DMS53 treated with DMSO at 0.1 percent for 48 hours (cell line): ENCODE measurements around the gene ZFAND2B.
"Not testable (repeated sequence)": the region's sequence is repeated elsewhere in the genome, so short reads cannot be mapped to it uniquely, and the experiment has no call there.

Experiments
- DNase-seq: peaks from one replicate; lab custom pipeline; 2025; ENCODE audit not compliant: unreplicated experiment; lab: John Stamatoyannopoulos, UW

Gene ZFAND2B

GRCh38 chr2:219175928-219176817 lies 30.4 kb upstream of the ZFAND2B start:
- DNase-seq, result no peak

DNA sequence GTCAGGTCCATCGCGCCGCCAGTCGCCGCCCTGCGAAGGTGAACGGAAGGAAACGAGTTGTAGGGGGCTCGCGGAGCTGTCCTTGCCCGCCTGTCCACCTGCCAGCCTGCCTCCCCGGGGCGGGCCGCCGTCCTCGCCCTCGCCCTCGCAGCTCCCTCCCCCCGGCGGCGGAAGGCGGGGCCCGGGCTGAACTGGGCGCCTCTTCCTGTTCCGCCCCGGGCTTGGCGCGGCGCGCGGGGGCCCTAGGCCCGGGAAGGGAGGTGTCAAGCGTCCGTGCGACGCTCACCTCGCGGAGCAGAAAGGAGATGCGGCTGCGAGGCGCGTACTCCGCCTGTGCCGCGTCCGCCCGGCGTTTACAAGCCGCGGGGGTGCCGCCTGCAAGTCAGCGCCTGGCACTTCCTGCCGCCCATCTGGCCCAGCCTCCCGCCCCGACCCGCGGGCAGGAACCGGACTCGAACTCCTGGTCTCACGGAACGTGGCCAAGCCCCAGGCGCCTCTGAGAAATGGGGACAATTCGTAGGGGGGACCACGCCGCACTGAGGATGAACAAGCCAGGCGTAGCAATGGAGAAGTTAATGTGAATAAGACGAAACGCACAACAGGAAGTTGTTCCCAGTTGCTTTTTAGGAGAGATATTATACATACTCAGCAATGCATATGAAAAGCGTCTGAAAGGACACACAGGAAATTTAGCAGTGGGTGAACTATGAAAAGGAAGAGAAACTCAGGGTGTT lies 29.6 kb upstream of the ZFAND2B start, which contains the start of gene CNPPD1:
CNPPD1 (minus strand) TSS at position 108 of the 734 bp plus-strand sequence; CDS start at position 11, 97 bp downstream.
- DNase-seq, result peak; percentile 55

GRCh38 chr2:219177552-219178376 lies 28.8 kb upstream of the ZFAND2B start, which contains the start of gene RETREG2:
RETREG2 (plus strand) TSS chr2:219178275; CDS start chr2:219178353, 78 bp downstream.
- peak; percentile 88 for DNase-seq

GRCh38 chr2:219178377-219179175 lies 28.0 kb upstream of the ZFAND2B start:
- no peak for DNase-seq

DNA sequence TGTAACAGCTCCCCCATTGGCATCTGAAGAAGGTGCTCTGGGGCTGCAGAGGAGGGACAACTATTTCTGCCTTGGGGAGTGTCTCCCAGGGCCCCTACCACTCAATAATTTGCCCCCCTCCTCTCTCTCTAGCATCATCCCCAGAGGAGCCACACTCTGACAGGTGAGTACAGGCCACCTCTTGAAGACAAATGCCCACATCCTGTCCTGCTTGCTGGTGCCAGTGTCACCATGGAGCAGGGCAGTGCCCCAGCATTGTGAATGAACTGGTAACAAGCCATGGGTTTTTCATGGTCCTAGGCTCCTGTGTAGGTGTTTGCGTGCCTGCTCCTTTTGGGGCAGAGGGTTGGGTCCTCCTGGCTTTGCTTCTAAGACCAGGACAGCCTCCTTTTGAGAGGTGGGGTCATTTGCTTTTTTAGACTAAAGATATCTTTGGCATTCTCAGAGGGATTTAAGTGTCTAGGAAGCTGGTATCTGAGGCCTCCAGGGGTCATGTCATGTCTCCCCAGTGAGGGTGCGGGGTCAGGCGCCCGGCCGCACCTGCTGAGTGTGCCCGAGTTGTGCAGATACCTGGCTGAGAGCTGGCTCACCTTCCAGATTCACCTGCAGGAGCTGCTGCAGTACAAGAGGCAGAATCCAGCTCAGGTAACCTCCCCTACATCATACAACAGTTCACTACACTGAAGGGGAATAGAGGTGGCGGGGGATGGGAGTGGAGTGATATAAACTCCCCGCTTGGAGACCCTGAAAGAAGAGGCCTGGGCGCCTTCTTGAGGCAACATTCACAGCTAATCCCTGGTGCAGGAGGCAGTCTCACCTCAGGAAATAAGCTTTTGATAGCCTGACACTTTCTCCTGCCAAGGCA lies 26.7 kb upstream of the ZFAND2B start:
- no peak for DNase-seq

GRCh38 chr2:219180961-219181360 lies 25.6 kb upstream of the ZFAND2B start:
- no peak for DNase-seq

GRCh38 chr2:219181531-219181930 lies 25.1 kb upstream of the ZFAND2B start:
- no peak for DNase-seq

GRCh38 chr2:219182331-219183150 lies 24.0 kb upstream of the ZFAND2B start:
- DNase-seq, result no peak

GRCh38 chr2:219183151-219183772 lies 23.3 kb upstream of the ZFAND2B start:
- no peak for DNase-seq

DNA sequence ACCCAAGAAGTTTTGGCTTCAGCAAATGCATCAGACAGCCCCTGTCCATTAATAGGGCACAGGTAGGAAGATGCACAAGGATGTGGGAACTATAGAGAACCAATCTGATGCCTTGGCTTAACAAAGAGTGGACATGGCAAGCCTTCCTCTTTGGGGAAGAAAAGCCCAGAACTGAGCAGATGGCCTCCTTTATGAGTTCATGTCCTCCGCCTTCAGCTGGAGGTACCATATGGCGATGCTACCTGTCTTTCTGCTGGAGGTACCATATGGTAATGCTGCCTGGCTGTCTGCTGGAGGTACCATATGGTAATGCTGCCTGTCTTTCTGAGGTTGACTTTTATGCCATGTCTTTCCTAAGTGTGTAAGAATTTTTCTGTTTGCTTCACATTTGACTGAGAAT lies 22.5 kb upstream of the ZFAND2B start:
- DNase-seq, result no peak

DNA sequence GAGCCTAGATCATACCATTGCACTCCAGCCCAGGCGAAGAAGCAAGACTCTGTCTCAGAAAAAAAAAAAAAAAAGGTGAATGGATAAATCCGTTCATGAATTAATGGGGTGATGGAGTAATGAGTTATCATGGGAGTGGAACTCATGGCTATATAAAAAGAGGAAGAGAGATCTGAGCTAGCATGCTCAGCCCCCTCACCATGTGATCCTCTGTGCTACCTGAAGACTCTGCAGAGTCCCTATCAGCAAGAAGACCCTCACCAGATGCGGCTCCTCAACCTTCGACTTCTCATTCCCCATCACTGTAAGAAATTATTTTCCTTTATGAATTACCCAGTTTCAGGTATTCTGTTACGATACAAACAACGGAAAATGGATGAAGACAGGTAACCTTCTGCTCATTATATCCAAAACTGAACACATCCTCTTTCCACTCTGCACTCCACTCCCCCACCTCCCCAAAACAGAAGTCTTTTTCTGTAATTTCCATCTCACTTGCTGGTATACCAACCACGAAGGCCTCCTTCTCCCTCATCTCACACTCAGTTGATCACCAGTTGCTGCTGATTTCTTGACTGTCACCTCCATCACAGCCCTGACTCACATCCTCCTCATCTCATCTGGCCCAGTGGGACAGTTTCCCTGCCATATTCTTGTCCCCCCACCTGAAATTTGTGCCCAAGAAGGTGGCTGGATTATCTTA lies 19.7 kb upstream of the ZFAND2B start:
- no peak for DNase-seq

DNA sequence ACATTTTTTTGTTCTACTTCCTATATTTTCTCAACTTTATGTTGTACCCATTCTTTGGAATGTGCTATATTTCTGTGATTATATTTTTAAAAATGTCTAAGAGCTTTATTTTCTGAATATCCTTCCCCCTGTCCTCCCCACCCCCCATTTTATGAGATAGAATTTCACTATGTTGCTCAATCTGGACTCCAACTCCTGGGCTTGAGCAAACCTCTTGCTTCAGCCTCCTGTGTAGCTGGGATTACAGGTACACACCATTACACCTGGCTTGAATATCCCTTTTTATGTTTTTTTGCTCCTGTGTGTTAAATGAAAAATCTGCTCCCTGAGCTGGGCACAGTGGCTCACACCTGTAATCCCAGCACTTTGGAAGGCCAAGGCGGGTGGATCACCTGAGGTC lies 9.2 kb upstream of the ZFAND2B start:
- DNase-seq, result no peak

GRCh38 chr2:219198974-219199373 lies 7.6 kb upstream of the ZFAND2B start:
- no peak for DNase-seq

DNA sequence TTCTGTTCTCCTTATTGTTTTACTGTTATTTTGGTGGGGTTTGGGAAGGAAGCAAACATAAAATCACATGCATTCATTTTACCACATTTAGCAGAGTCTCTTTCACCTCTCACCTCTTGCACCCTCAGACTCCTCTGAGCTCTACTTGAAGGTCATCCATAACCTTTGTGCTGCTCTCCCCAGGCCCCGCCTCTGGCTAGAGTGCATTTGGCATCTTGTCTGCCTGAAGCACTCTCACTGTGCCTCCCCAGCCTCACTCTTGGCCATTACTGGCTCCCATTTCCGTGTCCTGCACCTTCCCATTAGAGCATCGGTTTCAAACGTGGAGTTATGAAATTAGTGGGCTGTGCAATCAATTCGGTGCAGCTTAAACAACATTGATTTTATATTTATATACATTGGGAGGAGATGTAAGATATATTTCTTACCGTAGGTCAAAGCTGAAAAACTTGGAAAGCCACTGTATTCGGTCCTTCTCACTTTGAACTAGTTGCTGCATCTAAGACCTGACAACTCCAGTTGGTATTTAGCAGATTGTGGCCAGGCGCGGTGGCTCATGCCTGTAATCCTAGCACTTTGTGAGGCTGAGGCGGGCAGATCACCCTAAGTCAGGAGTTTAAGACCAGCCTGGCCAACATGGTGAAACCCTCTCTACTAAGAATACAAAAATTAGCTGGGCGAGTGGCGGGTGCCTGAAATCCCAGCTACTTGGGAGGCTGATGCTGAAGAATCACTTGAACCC lies 6.9 kb upstream of the ZFAND2B start:
- DNase-seq, result no peak

DNA sequence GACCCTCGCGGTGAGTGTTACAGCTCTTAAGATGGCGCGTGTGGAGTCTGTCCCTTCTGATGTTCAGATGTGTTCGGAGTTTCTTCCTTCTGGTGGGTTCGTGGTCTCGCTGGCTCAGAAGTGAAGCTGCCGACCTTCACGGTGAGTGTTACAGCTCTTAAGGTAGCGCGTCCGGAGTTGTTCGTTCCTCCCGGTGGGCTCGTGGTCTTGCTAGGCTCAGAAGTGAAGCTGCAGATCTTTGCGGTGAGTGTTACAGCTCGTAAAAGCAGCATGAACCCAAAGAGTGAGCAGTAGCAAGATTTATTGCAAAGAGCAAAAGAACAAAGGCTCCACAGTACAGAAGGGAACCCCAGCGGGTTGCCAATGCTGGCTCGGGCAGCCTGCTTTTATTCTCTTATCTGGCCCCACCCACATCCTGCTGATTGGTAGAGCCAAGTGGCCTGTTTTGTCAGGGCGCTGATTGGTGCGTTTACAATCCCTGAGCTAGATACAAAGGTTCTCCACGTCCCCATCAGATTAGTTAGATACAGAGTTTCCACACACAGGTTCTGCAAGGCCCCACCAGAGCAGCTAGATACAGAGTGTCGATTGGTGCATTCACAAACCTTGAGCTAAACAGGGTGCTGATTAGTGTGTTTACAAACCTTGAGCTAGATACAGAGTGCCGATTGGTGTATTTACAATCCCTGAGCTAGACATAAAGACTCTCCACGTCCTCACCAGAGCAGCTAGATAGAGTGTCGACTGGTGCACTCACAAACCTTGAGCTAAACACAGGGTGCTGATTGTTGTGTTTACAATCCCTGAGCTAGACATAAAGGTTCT lies 5.9 kb upstream of the ZFAND2B start:
- DNase-seq, result not testable (repeated sequence)

GRCh38 chr2:219201331-219201730 lies 5.3 kb upstream of the ZFAND2B start:
- not testable (repeated sequence) for DNase-seq
